COLO668 (cell line): Measurements from ENCODE around the gene HDAC4.

ENCODE experiments used
- DNase-seq: peaks from one replicate; lab custom pipeline; 2025; ENCODE audit not compliant: unreplicated experiment; lab: John Stamatoyannopoulos, UW

The HDAC4 gene

DNA sequence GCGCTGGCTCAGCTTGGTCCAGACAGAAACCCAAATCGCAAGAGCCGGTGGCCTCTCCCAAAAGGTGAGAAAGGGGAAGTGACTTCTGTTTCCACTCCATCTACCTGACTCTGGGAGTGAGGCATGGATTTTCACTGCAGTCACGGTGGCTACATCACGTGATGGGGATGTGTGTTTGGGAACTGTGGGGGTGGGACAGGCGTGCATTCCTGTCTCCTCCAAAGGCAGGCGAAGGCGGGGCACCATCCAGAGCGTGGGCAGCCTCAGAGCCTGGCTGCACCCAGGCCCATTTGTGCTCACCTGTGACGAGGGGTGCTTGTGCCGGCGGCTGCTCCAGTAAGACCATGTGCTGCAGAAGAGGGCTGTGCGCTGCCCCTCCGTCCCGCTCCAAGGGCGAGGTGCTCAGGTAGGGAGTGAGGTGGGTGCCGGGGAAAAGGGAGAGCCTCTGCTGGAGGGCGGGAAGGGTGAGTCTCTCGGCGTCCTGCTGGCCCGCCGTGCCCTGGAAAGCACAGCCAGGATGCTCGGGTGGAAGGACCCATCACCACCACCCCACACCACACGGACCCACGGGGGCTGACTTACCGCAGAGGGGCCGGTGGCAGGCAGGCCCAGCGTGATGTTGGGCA is 266.8 kb downstream of the HDAC4 start:
- no peak for DNase-seq

DNA sequence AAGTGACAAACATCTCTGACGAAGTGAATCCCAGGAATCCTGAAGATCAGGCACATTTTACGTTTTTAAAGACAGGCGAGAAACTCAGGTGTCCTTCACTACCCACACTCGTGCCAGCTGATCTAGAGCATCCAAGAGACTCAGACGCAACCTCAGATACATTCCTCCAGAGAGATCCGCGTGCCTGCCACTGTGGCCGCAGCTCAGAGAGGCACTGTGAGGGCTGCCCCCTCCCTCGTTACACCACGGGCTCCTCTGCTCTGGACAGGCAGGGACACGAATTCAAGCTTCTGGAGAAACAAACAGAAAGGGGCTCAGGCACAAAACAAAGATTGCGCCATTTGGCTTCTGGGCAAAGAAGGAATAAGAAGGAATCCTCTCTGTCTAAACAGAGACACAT is 268.0 kb downstream of the HDAC4 start:
- DNase-seq, result no peak

DNA sequence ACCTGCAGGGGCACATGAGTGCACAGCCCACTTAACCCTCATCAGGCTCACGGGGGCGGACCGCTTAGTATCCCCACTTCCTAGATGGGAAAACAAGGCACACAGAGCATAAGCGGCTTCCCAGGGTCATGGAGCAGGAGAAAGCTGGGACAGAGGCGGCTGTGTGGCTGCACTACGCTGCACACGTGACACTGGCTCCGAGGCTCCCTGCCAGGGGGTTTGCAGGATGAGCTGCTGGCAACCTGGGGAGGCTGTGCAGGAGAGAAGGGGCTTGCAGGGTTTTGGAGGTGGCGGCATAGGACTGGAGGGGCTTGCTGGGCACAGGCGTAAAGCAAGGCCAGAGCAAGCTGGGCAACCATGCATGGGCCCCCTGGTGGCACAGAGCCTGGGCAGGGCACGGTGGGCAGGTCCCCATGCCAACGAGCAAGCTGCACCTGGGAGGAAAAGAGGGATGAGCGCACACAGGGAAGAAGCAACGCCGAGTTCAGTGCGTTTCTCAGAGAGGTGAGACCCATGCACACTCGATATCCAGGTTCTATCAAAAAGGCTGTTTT is 268.6 kb downstream of the HDAC4 start:
- DNase-seq, result no peak

DNA sequence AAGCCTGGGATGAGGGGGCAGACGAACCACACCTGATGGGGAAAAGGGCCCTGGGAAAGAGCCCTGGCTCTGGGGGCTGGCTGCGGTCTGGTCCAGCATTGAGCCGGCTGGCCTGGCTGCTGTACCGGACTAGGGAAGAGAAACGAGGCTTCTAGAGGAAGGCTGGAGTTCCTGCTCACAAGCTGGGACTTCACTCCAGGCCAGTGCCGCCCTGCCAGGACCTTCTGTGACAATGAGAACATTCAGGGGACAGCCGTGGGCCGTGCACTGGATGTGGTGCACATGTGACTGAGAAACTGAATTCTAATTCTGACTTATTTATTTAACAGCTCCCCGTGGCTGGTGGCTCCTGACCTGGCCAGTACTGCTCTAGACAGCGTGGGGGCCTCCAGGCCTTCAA is 269.3 kb downstream of the HDAC4 start:
- DNase-seq, result no peak

DNA sequence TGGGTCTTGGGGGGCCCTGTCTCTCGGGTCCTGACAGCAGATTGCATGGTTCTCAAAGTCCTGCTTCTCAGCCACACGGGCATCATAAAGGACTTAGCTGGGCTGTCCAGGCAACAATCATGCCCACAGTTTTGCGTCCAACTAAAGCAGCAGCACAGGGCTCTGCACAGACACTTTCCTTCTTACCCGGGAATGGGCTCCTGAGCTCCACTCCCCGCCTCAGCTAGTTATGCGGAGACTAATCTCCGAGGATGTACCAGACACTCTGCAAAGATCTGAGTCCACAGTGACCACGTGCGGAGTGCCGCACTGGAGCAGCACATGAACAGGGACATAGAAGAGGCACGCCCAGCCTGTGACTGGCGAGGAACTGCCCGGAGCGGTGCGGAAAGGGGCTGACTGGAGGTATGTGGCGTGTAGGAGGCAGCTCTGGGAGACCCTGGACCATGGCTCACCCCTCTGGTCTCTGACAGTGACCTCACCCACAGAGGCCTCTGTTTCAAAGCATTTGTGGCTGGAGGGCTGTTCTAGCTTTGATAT is 270.0 kb downstream of the HDAC4 start:
- no peak for DNase-seq

DNA sequence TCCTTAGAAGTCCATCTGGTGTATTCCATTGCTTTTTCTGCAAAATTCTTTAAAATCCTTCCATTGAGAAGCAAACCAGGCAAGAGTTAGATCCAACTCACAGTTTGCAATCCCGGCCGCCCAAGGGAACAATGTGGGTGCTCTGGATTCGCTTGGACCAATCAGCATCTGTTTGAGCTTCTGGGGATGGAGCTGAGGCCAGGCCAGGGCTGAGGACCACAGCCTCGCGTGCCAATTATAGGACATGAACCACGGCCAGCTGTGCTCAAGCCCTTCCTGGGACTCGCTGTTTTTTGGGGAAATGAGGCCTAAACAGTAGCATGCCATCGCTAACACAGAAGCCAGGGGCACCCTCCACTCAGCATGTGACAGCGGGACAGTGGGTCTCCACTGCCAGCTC is 270.8 kb downstream of the HDAC4 start:
- no peak for DNase-seq

DNA sequence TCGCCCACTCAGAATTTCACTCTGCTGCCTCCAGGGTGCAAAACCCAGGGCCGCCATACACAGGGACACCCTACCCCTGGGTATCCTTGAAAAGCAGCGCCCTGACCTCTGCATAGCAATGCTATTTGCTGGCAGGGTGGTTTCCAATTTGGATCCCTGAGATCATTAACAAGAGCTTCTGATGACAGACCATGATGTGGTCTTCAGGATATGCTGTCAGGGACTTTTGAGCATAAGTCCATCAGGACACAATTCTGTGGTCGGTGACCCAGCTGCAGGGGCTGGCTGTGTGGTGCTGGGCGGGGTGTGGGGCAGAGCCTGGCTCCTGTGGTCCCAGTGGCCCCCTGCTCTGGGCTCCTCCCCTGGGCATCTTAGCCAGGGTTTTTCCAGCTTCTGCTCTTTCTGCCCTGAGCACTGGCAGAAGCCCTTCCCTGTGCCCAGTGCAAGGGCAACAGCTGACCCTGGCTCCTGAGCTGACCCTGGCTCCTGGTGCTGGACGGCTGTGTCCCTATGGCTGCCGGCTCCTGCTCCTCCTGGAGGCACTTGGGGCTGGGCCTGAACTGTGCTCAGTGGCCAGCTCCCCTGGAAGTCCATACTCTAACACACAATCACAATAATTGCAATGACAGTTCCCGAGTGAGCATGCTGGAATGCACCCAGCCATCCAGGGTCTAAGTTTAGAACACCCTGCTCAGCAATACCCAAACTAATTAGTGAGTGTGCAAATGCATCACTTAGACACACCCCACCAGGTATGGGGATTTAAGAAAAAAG is 271.5 kb downstream of the HDAC4 start:
- no peak for DNase-seq

DNA sequence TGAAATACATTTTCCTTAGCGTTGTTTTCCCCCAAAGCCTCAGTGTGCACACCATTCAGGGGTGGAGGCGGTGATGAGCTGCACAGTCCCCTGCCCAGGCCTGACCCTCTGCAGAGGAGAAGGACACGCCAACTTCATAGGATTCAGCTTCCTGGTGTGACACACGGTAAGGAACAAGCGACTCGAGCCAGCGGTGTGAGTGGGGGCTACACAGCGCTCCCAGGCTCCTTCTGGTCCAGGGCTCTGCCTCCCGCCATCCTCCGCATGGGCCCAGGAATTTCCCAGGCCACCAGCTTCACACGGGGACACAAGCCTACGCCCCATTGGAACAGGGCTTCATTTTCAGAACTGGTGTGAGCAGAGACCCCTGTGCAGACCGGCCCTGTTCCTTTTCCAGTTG is 272.1 kb downstream of the HDAC4 start:
- DNase-seq, result no peak

DNA sequence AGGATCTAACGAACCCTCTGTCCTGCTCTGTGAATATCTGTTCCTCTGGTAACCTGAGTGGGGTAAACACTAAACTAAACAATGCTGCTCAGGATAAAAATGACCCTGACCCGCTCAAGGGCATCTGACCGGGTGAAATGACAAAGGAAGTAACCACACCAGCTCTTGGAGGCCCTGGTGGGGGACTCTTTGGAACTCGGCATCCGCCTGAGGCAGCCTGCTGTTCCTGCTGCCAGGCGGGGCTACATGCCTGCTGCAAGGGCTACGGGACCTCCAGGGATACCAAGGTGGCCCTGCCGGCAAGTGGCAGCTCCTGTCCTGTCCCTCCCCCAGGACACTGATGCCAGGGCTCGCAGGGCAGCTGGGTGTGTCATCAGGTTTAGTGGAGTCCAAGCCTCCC is 273.3 kb downstream of the HDAC4 start:
- DNase-seq, result no peak

DNA sequence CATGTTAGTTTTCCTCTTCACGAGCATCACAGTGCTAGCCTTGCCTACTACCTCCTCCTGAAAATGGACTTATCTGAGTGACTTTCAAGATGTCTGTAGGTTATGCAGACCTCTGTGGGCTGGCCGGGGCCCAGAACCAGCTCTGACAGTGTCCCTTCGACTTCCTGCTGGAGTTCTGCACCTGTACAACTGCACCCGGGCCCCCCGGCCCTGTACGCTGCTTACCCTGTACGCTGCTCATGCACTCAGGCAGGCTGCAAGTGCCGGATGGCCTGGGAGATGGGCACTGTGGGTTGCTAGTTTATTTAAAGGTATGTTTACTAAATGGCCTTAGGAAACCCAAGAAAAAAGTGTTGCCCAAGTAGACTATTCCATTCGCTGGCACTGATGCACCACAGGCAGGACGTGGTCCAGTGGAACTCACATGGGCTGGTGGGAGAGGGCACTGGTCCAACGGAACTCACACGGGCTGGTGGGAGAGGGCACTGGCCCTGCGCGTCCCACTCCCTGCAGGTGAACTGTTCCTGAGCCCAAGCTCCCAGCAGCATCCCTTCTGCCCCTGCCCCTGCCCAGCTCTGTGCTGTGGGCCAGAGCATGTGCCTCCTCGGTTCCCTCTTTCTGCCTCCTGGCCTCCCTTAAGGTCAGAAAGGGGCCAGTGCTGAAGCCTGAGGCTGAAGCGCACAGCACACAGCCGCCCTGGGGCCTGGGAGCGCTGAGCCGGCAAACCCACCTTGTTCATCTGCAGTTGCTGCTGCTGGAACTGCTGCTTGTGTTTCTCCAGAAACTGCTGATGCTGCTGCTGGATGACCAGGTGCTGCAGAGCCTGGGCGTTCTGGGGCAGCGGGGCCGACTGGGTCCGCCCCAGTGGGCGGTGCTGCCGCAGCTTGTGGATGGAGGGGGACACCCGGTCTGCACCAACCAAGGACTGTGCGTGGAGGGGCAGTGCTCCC is 274.8 kb downstream of the HDAC4 start:
- DNase-seq, result no peak

DNA sequence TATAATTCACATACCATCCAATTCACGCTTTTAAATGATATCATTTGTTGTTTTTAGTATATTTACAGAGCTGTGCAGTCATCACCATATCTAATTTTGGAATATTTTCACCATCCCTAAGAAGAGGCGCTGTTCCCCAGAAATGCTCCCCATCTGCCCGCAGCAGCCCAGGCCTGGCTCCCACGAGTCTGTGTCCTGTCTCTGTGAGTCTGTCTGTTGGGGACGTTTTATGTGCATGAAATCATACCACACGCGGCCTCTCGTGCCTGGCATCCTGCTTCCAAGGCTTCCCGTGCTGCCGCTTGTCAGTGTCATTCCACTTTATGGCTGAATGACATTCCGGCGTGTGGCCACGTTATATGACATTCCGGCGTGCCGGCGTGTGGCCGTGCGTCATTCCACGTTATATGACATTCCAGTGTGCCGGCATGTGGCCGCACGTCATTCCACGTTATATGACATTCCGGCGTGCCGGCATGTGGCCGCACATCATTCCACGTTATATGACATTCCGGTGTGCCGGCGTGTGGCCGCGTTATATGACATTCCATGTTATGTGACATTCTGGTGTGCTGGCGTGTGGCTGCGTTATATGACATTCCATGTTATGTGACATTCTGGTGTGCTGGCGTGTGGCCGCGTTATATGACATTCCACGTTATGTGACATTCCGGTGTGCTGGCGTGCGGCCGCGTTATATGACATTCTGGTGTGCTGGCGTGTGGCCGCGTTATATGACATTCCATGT is 276.5 kb downstream of the HDAC4 start:
- DNase-seq, result no peak

DNA sequence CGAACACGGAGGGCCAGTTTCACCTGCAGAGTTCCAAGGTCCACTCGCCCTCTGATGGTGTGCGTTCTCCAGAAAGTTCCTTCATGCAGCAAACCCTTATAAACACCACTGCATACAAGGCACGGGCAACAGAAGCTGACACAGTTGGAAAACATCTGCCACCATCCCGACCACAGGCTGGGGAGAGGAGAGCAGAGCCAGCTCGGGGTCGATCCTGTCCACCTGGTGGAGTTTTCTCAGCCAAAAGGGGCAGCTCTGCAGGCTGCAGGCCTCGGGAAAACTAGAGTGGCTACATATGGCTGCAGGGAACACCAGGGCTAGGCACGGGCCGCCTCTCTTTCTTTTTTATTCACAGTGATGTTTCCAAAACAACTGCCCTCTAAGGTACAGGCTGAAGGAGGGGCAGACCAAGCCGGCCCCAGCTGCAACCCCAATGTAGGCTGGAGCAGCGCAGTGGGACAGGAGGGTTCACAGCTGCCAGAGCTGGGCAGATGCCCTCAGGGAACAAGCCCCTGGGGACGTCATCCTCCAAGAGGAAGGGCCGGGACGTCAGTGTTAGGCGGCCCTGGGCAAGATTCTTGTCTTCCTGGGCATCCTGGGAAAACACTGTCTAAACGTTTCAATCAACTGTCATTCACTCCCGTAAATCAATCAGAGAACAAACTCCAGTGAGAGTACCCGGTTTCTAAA is 278.3 kb downstream of the HDAC4 start:
- DNase-seq, result no peak

DNA sequence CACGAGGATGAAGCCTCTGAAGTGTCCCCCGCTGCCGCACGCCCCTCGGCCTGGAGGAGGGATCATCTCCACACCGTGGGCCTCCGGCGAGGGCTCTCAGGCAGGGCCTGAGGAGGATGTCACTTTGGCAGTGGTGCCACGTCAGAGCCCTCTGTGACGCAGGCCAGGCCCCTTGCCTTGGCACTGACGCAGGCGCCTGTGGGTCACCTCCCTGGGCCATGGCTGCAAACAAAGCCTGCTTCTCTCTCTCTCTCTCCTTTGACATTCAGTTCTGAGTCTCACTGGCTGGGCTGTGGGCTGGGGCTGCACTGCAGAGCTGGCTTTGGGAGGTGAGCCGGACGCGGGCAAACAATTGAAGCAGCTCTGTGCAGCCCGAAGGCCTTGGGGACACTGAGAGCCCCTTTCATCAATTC is 279.2 kb downstream of the HDAC4 start:
- no peak for DNase-seq

DNA sequence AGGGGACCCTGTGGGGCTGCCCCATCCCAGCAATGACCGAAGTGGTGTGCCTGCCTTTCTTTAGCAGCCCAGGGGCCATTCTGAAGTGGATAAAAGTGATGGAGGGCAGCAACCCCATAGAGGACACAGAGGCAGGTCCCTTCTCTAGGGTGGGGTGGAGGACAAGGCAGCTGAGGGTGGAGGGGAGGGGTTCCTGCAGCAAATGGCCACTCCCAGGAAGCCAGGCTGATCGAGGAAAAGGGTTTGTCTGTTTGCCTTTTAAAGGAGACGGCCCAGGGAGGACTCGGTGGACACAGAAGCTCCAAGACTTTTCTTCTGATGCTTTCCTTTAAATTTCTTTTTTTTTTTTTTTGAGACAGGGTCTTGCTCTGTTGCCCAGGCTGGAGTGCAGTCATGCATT is 280.2 kb downstream of the HDAC4 start:
- no peak for DNase-seq

DNA sequence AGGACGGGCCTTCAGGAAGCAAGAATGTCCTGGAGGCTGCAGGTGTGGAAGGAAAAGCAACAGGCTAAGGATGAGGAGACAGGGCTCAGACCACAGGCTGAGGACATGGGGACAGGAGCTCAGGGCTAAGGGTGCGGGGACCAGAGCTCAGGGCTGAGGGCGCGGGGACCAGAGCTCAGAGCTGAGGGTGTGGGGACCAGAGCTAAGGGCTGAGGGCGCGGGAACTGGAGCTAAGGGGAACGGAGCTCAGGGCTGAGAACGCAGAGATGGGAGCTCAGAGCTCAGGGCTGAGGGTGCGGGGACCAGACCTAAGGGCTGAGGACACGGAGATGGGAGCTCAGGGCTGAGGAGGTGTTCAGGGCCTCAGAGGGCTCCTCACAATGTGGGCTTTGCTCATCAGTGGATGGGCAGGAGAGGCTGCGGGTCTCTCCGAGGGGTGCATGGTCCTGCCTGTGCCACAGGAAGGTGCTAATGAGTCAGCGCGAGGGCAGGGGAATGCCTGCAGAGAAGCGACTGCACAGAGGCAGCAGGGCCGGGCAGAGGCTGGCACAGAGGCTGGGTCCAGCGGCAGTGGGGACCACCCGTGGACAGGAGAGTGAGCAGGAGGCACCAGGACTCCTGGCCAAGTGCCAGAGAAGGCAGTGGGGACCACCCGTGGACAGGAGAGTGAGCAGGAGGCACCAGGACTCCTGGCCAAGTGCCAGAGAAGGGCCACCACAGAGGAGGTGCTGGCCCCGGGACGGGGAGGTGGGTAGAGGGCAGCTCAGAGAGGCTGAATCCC is 281.3 kb downstream of the HDAC4 start:
- DNase-seq, result no peak

DNA sequence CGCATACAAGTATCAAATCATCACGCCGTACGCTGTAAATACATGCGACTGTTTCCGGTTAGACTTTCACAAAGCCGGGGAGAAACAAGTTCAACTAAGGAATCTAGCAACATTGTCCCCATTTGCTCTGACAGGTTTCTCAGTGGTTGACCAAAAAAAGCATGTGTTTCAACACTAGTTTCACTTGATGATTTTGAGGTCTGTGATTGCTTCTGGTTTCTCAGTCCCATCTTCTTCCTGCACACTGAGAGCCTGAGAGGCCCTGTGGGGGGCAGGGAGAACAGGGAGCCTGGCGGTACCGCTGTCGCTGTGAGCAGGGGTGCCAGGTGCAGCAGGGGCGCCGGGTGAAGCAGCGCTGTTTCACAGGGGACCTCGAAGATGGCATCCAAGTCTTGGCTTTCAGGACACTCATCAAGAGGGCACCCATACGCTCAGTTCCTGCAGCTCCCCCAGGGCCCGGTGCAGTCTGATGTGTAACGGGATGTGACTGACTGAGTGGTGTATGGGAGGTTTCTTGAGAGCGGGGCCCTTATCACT is 282.1 kb downstream of the HDAC4 start:
- DNase-seq, result no peak

DNA sequence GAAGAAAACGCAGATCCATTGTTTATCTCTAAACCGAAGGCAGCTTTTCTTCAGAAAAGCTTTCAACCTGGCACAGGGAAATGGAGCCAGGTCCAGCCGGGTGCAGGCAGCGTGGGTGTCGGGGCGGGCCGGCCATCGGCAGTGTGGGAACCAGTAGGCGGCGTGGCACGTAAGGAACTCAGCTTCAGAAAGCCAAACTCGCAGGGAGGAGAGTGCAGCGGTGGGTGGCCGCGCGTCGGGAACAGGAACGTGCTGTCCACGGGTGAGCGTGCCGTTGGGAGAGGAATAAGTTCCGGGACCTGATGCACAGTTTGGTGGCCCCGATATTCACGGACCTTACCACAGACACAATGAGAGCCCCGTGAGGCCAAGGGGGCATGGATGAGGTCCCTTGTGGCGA is 282.6 kb downstream of the HDAC4 start:
- no peak for DNase-seq

DNA sequence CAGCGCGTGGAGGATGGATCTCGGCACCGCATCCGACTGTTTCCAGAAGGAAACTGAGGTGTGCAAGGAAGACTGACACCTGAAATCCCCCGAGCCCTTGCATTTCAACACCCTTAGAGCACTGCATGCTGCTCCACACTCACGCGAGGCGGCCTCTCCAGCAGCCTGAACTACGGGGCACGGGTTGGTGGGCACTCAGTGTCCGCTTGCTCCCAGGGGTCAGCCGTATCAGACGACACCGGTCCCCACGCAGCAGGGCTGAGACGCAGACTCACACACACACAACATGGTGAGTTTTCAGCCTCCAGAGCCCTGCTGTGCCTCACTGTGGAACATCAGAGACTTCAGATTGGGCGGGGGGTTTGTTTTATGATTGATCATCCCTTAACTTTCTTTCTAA is 283.0 kb downstream of the HDAC4 start:
- DNase-seq, result no peak
